Trophoblast cell (in vitro differentiated cells and primary cell): ENCODE measurements around the gene CLN5. TPM values are rescaled to one million over a fixed set of nuclear protein-coding genes. Genes with fewer than 3 reads are reported as not detected.

Experiments
- DNase-seq, 2 donors: peaks; one replicate each; pipeline ENCODE4 v3.0.0-alpha.2; 2016
- H2AFZ ChIP-seq: 2 replicates; pipeline ENCODE4 v1.6.1; 2013; ENCODE audit warnings: low read length, moderate library complexity, mild to moderate bottlenecking; ENCODE audit not compliant: insufficient read depth, poor library complexity
- H2AK5ac ChIP-seq: 2 replicates; pipeline ENCODE4 v1.6.1; 2013; ENCODE audit warnings: mild to moderate bottlenecking, low read length
- H2BK120ac ChIP-seq: 2 replicates; pipeline ENCODE4 v1.6.1; 2013; ENCODE audit warnings: low read length, mild to moderate bottlenecking, moderate library complexity; ENCODE audit not compliant: insufficient read depth, poor library complexity
- H2BK12ac ChIP-seq: 2 replicates; pipeline ENCODE4 v1.6.1; 2013; ENCODE audit warnings: mild to moderate bottlenecking, low read length, moderate library complexity
- H2BK5ac ChIP-seq: 2 replicates; pipeline ENCODE4 v1.6.1; 2013; ENCODE audit warnings: low read length, low read depth, moderate library complexity, mild to moderate bottlenecking; ENCODE audit not compliant: poor library complexity
- H3K14ac ChIP-seq: 2 replicates; pipeline ENCODE4 v1.6.1; 2013; ENCODE audit warnings: mild to moderate bottlenecking, low read length
- H3K18ac ChIP-seq: 2 replicates; pipeline ENCODE4 v1.6.1; 2013; ENCODE audit warnings: mild to moderate bottlenecking, low read length
- H3K23ac ChIP-seq: 2 replicates; pipeline ENCODE4 v1.6.1; 2013; ENCODE audit warnings: low read length
- H3K27ac ChIP-seq: 2 replicates; pipeline ENCODE4 v1.5.1; 2013; ENCODE audit warnings: low read depth, mild to moderate bottlenecking, inconsistent platforms, low read length, moderate library complexity
- H3K27me3 ChIP-seq: 2 replicates; pipeline ENCODE4 v1.6.1; 2013; ENCODE audit warnings: inconsistent platforms, mild to moderate bottlenecking, low read length, moderate library complexity; ENCODE audit not compliant: insufficient read depth
- H3K36me3 ChIP-seq, 2 experiments: 1 replicate in 1 of 2; 2 replicates in 1 of 2; pipeline ENCODE4 v1.6.1; 2013; ENCODE audit warnings: low read length in 2 of 2, mild to moderate bottlenecking in 2 of 2, moderate library complexity in 1 of 2; ENCODE audit not compliant: insufficient read depth in 2 of 2, control insufficient read depth in 1 of 2
- H3K4ac ChIP-seq: 2 replicates; pipeline ENCODE4 v1.6.1; 2013; ENCODE audit warnings: low read depth, mild to moderate bottlenecking, low read length, moderate library complexity
- H3K4me1 ChIP-seq, 2 experiments: 1 replicate in 1 of 2; 2 replicates in 1 of 2; pipeline ENCODE4 v1.6.1; 2013; ENCODE audit warnings: low read length in 2 of 2, mild to moderate bottlenecking in 2 of 2, moderate library complexity in 1 of 2; ENCODE audit not compliant: insufficient read depth in 2 of 2, control insufficient read depth in 1 of 2
- H3K4me2 ChIP-seq: 2 replicates; pipeline ENCODE4 v1.6.1; 2013; ENCODE audit warnings: inconsistent platforms, mild to moderate bottlenecking, low read length, moderate library complexity
- H3K4me3 ChIP-seq: 2 replicates; pipeline ENCODE4 v1.5.1; 2013; ENCODE audit warnings: mild to moderate bottlenecking, low read depth, low read length, inconsistent platforms
- H3K79me1 ChIP-seq: one replicate; pipeline ENCODE4 v1.6.1; 2013; ENCODE audit warnings: low read length
- H3K79me2 ChIP-seq: 2 replicates; pipeline ENCODE4 v1.6.1; 2013; ENCODE audit warnings: low read length, mild to moderate bottlenecking; ENCODE audit not compliant: control insufficient read depth, insufficient read depth, poor library complexity
- H3K9ac ChIP-seq: 2 replicates; pipeline ENCODE4 v1.6.1; 2013; ENCODE audit warnings: mild to moderate bottlenecking, low read length
- H3K9me3 ChIP-seq: 2 replicates; pipeline ENCODE4 v1.6.1; 2013; ENCODE audit warnings: low read depth, mild to moderate bottlenecking, control low read depth, inconsistent platforms, low read length; ENCODE audit not compliant: insufficient read depth
- H4K12ac ChIP-seq: 2 replicates; pipeline ENCODE4 v1.6.1; 2013; ENCODE audit warnings: low read depth, mild to moderate bottlenecking, low read length, moderate library complexity
- H4K8ac ChIP-seq: 2 replicates; pipeline ENCODE4 v1.6.1; 2013; ENCODE audit warnings: low read depth, mild to moderate bottlenecking, low read length, moderate library complexity
- H4K91ac ChIP-seq: one replicate; pipeline ENCODE4 v1.6.1; 2013; ENCODE audit warnings: low read depth, mild to moderate bottlenecking, low read length, moderate library complexity
- WGBS: extraction: QIAGEN DNeasy Blood & Tissue Kit; methylation state at CpG from one replicate; pipeline ENCODE4 v1.1.7; 2013; ENCODE audit warnings: missing lambda C conversion rate; ENCODE audit not compliant: insufficient read length, insufficient coverage; ENCODE audit errors: extremely low coverage; 5-methylcytosine and 5-hydroxymethylcytosine counted together
- polyA plus RNA-seq: library from polyadenylated mRNA; stranded (reverse); fragments of 200-250 nt; gene quantifications from 2 replicates; pipeline ENCODE4 v1.2.3, GENCODE V29; 2013

CLN5 gene
- 17.6 and 18.6 TPM in 2 replicates for polyA plus RNA-seq

DNA sequence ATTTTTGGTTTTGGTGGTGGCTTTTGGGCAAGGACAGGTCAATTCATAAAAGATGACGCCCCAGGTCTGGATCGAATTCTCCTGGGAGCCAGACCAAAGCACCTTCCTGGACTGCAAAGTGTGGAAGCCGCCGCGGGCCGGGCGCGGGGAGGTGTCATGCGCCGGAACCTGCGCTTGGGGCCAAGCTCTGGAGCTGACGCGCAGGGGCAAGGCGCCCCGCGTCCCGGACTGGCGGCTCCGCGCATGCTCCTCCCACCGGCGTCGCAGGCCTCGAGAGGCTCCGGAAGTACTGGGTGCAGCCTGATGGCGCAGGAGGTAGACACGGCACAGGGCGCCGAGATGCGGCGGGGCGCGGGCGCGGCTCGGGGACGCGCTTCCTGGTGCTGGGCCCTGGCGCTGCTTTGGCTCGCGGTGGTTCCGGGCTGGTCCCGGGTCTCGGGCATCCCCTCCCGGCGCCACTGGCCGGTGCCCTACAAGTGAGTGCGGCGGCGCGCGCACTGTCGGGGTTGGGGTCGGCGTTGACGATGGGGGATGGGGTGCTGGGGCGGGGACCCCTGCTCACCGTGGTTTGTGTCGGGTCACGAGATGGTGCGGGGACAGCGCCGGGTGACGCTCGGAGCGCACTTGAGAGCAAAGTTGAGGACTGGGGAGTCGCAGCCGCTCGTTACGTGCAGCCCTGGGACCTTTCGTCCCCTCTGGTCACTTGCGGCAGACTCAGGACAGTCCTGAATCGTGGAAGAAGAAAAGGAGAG is at the start of gene CLN5:
TSS of gene CLN5 (plus strand) at position 286 of the 752 bp plus-strand sequence. CDS start at position 304, 18 bp downstream.
- DNase-seq, result peak; percentile 93 to 95
- Histone ChIP-seq H4K12ac (peak within 1 kb of the TSS; percentile 82), H3K23ac (no peak within 1 kb of the TSS), H3K79me1 (peaks cover 8% of the 10 kb centered on the region), H3K27me3 (no peaks in the 10 kb centered on the region), H2AK5ac (peak within 1 kb of the TSS; percentile 74), H3K36me3 (peaks cover 0 to 7% of the 10 kb centered on the region in 2 experiments), H2BK5ac (peak within 1 kb of the TSS; percentile 38), H3K4me3 (peak within 1 kb of the TSS; percentile 87), H3K9ac (peak within 1 kb of the TSS; percentile 88), H4K91ac (peak within 1 kb of the TSS; percentile 71), H3K4me1 (peaks cover 6% of the 10 kb centered on the region in 2 experiments), H3K4ac (peak within 1 kb of the TSS; percentile 37), H2BK12ac (peak within 1 kb of the TSS; percentile 11), H3K9me3 (no peaks in the 10 kb centered on the region), H2AFZ (peak within 1 kb of the TSS; percentile 89), H2BK120ac (peak within 1 kb of the TSS; percentile 32), H4K8ac (peak within 1 kb of the TSS; percentile 95), H3K4me2 (peak within 1 kb of the TSS; percentile 83), H3K79me2 (peaks cover 5% of the 10 kb centered on the region), H3K27ac (peak within 1 kb of the TSS; percentile 40), H3K18ac (peak within 1 kb of the TSS; percentile 94), H3K14ac (peak within 1 kb of the TSS; percentile 82)
- no CpG with 5 or more reads among the region's 73 CpGs for WGBS

DNA sequence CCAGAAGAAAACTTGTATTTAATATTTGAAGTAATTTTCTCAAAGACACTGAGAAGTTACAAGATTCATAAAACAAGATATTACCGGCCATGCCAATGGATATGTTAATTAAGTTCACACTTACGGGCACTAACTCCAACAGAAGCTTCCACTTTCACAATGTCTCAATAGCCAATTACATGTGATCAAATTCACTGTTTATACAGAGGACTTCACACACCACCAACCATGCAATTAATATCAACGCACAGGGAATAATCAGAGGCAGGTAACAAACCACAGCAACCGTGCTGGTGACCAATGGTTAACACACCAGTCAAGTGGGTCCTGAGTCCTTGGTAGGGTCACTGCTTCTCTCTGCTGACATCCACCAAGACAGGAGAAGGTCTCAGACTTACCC is 49.5 kb upstream of the CLN5 start:
- Histone ChIP-seq H2AFZ (no peak overlapping the region), H3K4ac (no peak overlapping the region), H2AK5ac (no peak overlapping the region), H3K27ac (no peak overlapping the region), H2BK12ac (peak overlapping the region; percentile 44), H4K91ac (no peak overlapping the region), H3K4me3 (no peak overlapping the region), H3K18ac (no peak overlapping the region), H3K9ac (no peak overlapping the region), H4K12ac (no peak overlapping the region), H3K23ac (no peak overlapping the region), H3K9me3 (no peaks in the 10 kb centered on the region), H3K4me2 (no peak overlapping the region), H3K14ac (no peak overlapping the region), H2BK5ac (no peak overlapping the region), H2BK120ac (no peak overlapping the region), H3K36me3 (no peaks in the 10 kb centered on the region), H3K79me2 (no peaks in the 10 kb centered on the region), H3K4me1 (no peaks in the 10 kb centered on the region), H4K8ac (no peak overlapping the region), H3K79me1 (peaks cover 1% of the 10 kb centered on the region), H3K27me3 (no peaks in the 10 kb centered on the region)
- no peak for DNase-seq
- no CpG with 5 or more reads among the region's 4 CpGs for WGBS

DNA sequence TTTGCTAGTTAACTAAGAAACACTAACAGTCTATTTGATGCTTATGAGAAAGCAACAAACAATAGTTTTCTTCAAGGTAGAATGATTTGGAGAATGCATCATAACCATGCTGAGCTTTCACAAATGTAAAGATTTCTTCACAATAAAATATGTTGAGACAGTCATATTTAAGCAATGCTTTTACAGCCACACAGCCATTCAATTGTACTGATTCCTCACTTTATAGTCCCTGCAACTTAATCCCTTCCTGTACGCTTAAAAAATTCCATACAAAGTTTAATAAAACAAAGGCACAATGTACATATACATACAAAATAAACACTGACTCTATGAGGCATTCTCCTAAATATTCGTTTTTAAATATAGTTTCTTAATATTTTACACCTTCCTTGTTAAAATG is 48.2 kb upstream of the CLN5 start:
- H2BK12ac ChIP-seq, result no peak overlapping the region
- H2BK120ac ChIP-seq, result no peak overlapping the region
- H3K9ac ChIP-seq, result no peak overlapping the region
- H3K4me1 ChIP-seq, result no peaks in the 10 kb centered on the region
- no peak overlapping the region for H2BK5ac ChIP-seq
- no peak overlapping the region for H3K4ac ChIP-seq
- H3K79me1 ChIP-seq, result peaks cover 1% of the 10 kb centered on the region
- no CpG with 5 or more reads among the region's 2 CpGs for WGBS
- no peak overlapping the region for H2AK5ac ChIP-seq
- no peak overlapping the region for H3K23ac ChIP-seq
- H4K91ac ChIP-seq, result no peak overlapping the region
- DNase-seq, result no peak
- H3K4me3 ChIP-seq, result no peak overlapping the region
- no peaks in the 10 kb centered on the region for H3K27me3 ChIP-seq
- no peak overlapping the region for H4K12ac ChIP-seq
- H3K9me3 ChIP-seq, result no peaks in the 10 kb centered on the region
- H3K79me2 ChIP-seq, result no peaks in the 10 kb centered on the region
- no peak overlapping the region for H2AFZ ChIP-seq
- no peaks in the 10 kb centered on the region for H3K36me3 ChIP-seq
- H3K18ac ChIP-seq, result no peak overlapping the region
- no peak overlapping the region for H3K14ac ChIP-seq
- H3K27ac ChIP-seq, result no peak overlapping the region
- H4K8ac ChIP-seq, result no peak overlapping the region
- H3K4me2 ChIP-seq, result no peak overlapping the region

DNA sequence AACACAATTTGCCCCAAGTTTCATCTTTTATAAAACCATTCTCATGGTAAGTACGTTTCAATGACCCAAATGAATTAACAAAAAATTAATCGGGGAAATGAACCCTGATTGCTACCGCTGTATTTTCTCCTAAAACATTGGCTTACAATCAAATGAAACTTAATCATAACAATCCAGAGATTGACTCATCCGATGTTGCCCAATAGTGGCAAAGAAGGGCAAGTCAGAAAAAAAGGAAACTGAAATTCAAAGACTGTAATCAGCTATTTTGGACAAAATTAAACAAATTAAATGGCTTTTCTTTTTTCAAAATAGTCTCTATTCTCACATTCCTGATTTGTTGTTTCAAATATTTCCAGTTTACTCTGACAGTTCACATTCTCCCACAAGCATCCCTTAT is 47.4 kb upstream of the CLN5 start:
- H3K36me3 ChIP-seq, result no peaks in the 10 kb centered on the region
- H4K91ac ChIP-seq, result no peak overlapping the region
- H3K9ac ChIP-seq, result no peak overlapping the region
- peak; percentile 33 to 72 for DNase-seq
- H4K12ac ChIP-seq, result no peak overlapping the region
- no peak overlapping the region for H2AFZ ChIP-seq
- H3K27me3 ChIP-seq, result no peaks in the 10 kb centered on the region
- no peak overlapping the region for H4K8ac ChIP-seq
- H3K4me2 ChIP-seq, result no peak overlapping the region
- no peak overlapping the region for H3K27ac ChIP-seq
- no peak overlapping the region for H2BK120ac ChIP-seq
- H3K79me1 ChIP-seq, result peaks cover 1% of the 10 kb centered on the region
- H2AK5ac ChIP-seq, result no peak overlapping the region
- no peaks in the 10 kb centered on the region for H3K4me1 ChIP-seq
- no CpG with 5 or more reads among the region's 4 CpGs for WGBS
- H3K79me2 ChIP-seq, result no peaks in the 10 kb centered on the region
- H3K4me3 ChIP-seq, result no peak overlapping the region
- no peak overlapping the region for H3K18ac ChIP-seq
- no peak overlapping the region for H2BK12ac ChIP-seq
- no peak overlapping the region for H3K4ac ChIP-seq
- H3K14ac ChIP-seq, result no peak overlapping the region
- no peak overlapping the region for H2BK5ac ChIP-seq
- no peak overlapping the region for H3K23ac ChIP-seq
- no peaks in the 10 kb centered on the region for H3K9me3 ChIP-seq
